NCI-H187 (cell line): ENCODE measurements around the gene COPG1.

Source experiments
- DNase-seq, 2 experiments: peaks; one replicate each; lab custom pipeline; 2025; lab: John Stamatoyannopoulos, UW

Gene COPG1

GRCh38 chr3:129278966-129279906 is 29.8 kb downstream of the COPG1 start:
- no peak for DNase-seq

GRCh38 chr3:129280183-129280582 is 30.8 kb downstream of the COPG1 start:
- DNase-seq, result no peak

- DNase-seq, result no peak
Measured at GRCh38 chr3:129281726-129282125, 32.3 kb downstream of the COPG1 start.

- DNase-seq, result no peak
Measured at GRCh38 chr3:129282727-129283327, 33.4 kb downstream of the COPG1 start.

- no peak for DNase-seq
Measured at GRCh38 chr3:129286081-129286480, 36.7 kb downstream of the COPG1 start.

GRCh38 chr3:129288446-129288845 is 39.0 kb downstream of the COPG1 start:
- DNase-seq, result no peak

- DNase-seq, result no peak
Measured at GRCh38 chr3:129289201-129289921, 40.0 kb downstream of the COPG1 start.

GRCh38 chr3:129291236-129291886 is 42.0 kb downstream of the COPG1 start:
- DNase-seq, result no peak

- DNase-seq, result no peak
Measured at GRCh38 chr3:129295286-129295685, 45.9 kb downstream of the COPG1 start.

GRCh38 chr3:129304146-129304961 is 54.9 kb downstream of the COPG1 start:
- no peak for DNase-seq

- no peak for DNase-seq
Measured at GRCh38 chr3:129304962-129305222, 55.5 kb downstream of the COPG1 start.

- no peak for DNase-seq
Measured at GRCh38 chr3:129305592-129306091, 56.2 kb downstream of the COPG1 start.

- DNase-seq, result no peak
Measured at GRCh38 chr3:129308636-129309035, 59.2 kb downstream of the COPG1 start.

GRCh38 chr3:129310111-129311011 is 61.0 kb downstream of the COPG1 start:
- no peak for DNase-seq

- no peak for DNase-seq
Measured at GRCh38 chr3:129311054-129311902, 61.9 kb downstream of the COPG1 start.

- DNase-seq, result no peak
Measured at GRCh38 chr3:129312021-129312639, 62.7 kb downstream of the COPG1 start.

- no peak for DNase-seq
Measured at GRCh38 chr3:129312671-129313414, 63.4 kb downstream of the COPG1 start.

- DNase-seq, result no peak
Measured at GRCh38 chr3:129313415-129313664, 63.9 kb downstream of the COPG1 start.
